GM10266 (cell line): ENCODE data around the gene TSNAXIP1.

Experiments
- DNase-seq: peaks from one replicate; pipeline ENCODE4 v3.0.0; 2012; ENCODE audit errors: extremely low spot score
- TF ChIP-seq, protein P1 (sequence below): IDR thresholded peaks from 2 replicates; pipeline ENCODE4 v1.5.1; 2012; ENCODE audit warnings: mild to moderate bottlenecking, low read depth; ENCODE audit not compliant: control insufficient read depth, insufficient read depth; ENCODE audit errors: missing control alignments

TSNAXIP1 gene

DNA sequence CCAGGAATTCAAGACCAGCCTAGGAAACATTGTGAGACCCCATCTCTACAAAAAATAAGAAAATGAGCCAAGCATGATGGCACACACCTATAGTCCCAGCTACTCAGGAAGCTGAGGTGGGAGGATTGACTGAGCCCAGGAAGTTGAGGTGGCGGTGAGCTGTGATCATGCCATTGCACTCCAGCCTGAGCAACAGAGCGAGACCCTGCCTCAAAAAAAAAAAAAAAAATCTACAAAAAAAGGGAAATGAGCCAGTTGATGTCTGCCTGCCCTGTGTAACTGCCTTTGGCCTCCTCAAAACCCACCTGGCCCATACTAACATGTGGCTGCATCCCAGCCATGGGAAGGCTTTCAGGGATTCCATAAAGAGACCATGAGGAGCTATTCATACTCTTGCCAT, 4.8 kb upstream of the TSNAXIP1 start:
- TF ChIP-seq, protein P1, sequence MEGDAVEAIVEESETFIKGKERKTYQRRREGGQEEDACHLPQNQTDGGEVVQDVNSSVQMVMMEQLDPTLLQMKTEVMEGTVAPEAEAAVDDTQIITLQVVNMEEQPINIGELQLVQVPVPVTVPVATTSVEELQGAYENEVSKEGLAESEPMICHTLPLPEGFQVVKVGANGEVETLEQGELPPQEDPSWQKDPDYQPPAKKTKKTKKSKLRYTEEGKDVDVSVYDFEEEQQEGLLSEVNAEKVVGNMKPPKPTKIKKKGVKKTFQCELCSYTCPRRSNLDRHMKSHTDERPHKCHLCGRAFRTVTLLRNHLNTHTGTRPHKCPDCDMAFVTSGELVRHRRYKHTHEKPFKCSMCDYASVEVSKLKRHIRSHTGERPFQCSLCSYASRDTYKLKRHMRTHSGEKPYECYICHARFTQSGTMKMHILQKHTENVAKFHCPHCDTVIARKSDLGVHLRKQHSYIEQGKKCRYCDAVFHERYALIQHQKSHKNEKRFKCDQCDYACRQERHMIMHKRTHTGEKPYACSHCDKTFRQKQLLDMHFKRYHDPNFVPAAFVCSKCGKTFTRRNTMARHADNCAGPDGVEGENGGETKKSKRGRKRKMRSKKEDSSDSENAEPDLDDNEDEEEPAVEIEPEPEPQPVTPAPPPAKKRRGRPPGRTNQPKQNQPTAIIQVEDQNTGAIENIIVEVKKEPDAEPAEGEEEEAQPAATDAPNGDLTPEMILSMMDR, result no peak
- DNase-seq, result no peak

DNA sequence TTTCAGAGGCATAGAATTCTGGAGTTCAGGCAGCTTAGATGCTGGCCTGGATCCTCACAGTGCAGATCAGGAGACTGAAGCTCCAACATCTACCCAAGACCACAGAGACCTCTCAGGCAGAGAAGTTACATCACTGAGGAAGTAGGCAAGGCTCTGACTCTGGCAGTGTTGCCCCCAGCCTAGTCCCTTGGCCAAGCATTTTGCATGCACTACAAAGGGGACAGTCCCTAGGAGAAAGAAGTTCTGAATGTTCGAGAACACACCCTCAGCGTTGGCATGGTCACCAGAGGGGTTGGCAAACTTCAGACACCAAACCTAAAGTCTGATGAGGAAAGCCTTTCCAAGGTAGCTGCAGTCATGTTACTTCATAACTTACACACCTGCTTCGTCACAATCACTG, 2.8 kb upstream of the TSNAXIP1 start:
- TF ChIP-seq, protein P1, result no peak
- no peak for DNase-seq

DNA sequence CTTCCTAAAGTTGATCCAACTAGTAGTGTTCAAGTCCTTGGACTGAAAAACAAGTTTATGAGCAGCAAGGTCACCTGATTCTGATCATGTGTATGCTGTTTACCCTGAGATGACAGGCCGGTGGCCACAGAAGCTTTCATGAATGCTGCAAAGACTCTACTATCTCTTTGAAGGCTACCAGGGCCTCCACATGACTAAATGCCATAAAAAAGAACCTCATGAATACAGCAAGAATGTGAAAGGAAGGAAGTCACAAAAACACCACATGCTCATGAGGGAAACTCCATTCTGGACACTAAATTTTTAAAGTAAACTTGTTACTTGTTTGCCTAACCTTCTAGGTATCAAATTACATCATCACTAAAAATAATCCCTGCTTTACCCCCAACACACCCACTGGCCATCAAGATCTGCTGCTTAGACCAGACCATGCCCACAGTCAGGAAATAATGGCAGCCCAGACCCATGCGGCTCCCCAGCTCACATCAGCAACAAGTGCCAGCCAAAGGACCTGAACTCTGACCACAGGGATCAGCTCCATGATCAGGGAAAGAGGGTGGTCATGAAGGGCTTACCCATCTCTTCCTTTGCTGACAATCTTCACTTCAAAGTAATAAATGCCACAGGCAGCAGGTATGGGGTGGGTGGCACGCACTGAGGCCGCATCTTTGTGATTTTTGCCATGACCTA, 1.7 kb upstream of the TSNAXIP1 start:
- no peak for DNase-seq
- TF ChIP-seq, protein P1, result no peak

DNA sequence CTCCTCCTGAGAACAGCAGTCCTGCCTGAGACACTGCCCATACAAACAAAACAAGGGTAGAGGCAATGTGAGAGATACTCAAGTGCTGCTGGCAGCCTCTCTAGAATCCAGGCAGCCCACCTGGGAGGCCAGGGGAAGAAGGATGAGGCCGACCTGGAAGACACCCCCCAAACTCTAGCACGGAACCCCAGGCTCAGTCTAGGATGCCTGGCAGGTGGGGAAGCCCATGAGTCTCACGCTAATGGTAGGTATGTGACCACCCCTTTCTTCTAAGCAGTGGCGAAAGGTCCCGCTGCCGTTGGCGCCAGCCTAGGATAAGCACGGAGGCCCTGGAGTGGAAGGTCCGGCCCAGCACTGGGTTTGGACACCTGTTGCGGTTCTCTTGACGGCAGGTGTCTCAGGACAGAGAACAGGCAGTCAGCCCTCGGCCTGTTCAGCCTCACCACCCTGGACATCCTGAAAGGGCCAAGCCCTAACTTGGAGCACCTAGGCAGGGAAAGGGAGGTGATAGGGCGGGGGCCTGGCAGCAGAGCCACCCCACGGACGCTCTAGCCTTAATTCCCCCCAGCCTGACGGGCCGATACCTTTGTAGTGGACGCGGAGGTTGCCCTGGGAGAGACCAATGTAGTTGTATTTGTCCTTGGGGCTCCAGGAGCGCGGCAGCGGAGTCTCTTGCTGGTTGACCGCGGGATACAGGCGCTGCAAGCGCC, 816 bp upstream of the TSNAXIP1 start:
- no peak for DNase-seq
- TF ChIP-seq, protein P1, result no peak

DNA sequence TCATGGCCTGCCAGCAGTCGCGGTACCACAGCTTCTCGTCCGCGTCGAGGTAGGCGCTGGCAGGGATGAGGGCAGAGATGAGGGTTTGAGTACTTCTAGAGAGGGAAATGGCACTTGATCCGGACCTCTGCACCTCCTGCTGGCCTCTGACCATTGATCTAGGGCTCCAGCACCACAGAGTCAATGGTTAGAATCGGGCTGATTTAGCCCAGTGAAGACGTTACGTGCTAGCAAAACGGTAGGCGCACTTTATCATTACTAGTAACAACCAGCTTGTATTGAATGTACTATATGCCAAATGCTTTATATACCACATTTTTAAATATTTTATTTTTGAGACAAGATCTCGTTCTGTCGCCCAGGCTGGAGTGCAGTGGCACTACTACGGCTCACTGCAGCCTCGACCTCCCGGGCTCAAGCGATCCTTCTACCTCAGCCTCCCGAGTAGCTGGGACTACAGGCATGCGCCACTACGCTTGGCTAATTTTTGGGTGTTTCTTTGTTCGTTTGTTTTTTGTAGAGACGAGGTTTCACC, 526 bp downstream of the TSNAXIP1 start:
- TF ChIP-seq, protein P1, result peak; percentile 12
- DNase-seq, result no peak

DNA sequence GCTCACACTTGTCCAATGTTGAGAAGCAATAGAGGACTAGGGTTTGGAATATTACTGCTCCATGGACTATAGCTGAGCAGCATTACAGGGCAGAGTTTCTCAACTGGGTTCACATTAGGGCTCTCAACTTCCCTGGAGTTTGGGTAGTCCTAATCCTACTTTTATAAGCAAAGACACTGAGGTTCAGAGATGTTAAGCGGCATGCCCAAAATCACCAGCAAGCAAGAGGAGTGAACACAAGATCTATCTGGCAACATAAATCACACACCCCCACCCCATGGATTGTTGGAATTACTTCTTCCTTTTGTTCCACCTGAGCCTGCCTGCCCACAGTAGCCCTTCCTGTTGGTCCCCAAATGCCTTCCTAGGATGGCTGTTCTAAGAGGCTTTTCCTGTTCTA, 5.2 kb downstream of the TSNAXIP1 start:
- no peak for DNase-seq
- TF ChIP-seq, protein P1, result no peak

DNA sequence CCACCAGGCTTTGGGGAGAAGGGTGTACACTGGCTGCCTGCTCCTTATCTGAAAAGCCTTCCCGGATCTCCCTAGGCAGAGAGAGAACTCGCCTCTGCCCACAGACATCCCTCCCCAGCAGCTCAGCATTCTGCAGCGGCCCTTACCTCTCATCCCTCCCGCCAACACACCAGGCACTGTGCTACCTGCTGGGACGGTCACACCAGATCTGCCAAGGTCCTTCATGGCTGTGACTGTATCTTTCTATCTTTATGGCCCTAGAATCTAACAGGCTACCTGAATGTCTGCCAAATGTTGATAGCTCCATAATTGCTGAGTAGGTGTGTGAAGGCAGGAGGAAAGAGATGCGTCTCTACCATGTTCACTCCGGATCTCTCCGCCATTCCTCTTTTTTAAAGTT, 7.9 kb downstream of the TSNAXIP1 start:
- TF ChIP-seq, protein P1, result no peak
- DNase-seq, result no peak
